ENCODE data around the gene GMPS.

- TF ChIP-seq CTCF (conservative IDR thresholded peaks at IDR 0.05; ENCODE audit: low read length) (no peak), EZH2phosphoT487 (IDR thresholded peaks at IDR 0.05; ENCODE audit: borderline replicate concordance) (no peak)
Observed at GRCh38 chr3:155906900-155907299, 36.5 kb downstream of the GMPS start.

Measured in Loucy (cell line).